Liver (tissue), 9 donors: Measurements from ENCODE around the gene SYPL1. TPM values are rescaled to one million over a fixed set of nuclear protein-coding genes. Genes with fewer than 3 reads are reported as not detected.

Source experiments
- DNase-seq: peaks from one replicate; pipeline ENCODE4 v3.0.0-alpha.2; 2017; ENCODE audit warnings: low spot score
- H3K27ac ChIP-seq, 2 donors: one replicate each; pipeline ENCODE4 v1.7.0; 2013; ENCODE audit warnings: inconsistent platforms in 2 of 2, low read length in 2 of 2, control low read depth in 1 of 2, low read depth in 1 of 2, mild to moderate bottlenecking in 1 of 2
- H3K27me3 ChIP-seq, 4 donors: one replicate each; pipeline versions ENCODE4 v1.6.1 to v1.7.0; 2013; ENCODE audit warnings: low read length in 3 of 4, inconsistent platforms in 1 of 4, mild to moderate bottlenecking in 1 of 4, moderate library complexity in 1 of 4; ENCODE audit not compliant: control insufficient read depth in 4 of 4, insufficient read depth in 4 of 4
- H3K36me3 ChIP-seq, 4 donors: one replicate each; pipeline versions ENCODE4 v1.6.1 to v1.7.0; 2013; ENCODE audit warnings: low read length in 3 of 4, mild to moderate bottlenecking in 3 of 4, low read depth in 1 of 4, moderate library complexity in 1 of 4; ENCODE audit not compliant: control insufficient read depth in 4 of 4, insufficient read depth in 3 of 4
- H3K4me1 ChIP-seq, 4 donors: one replicate each; pipeline versions ENCODE4 v1.6.1 to v1.7.0; 2013; ENCODE audit warnings: low read length in 3 of 4, mild to moderate bottlenecking in 3 of 4, moderate library complexity in 1 of 4; ENCODE audit not compliant: control insufficient read depth in 4 of 4, insufficient read depth in 4 of 4
- H3K4me3 ChIP-seq, 3 donors: one replicate each; pipeline versions ENCODE4 v1.6.1 to v1.7.0; 2013; ENCODE audit warnings: low read length in 3 of 3, control low read depth in 1 of 3, low read depth in 1 of 3, mild to moderate bottlenecking in 1 of 3
- H3K9ac ChIP-seq, 2 donors: one replicate each; pipeline ENCODE4 v1.7.0; 2013; ENCODE audit warnings: low read length in 2 of 2, mild to moderate bottlenecking in 2 of 2, moderate library complexity in 2 of 2, control low read depth in 1 of 2, low read depth in 1 of 2
- H3K9me3 ChIP-seq, 4 donors: one replicate each; pipeline versions ENCODE4 v1.6.1 to v1.7.0; 2013; ENCODE audit warnings: low read length in 3 of 4; ENCODE audit not compliant: control insufficient read depth in 4 of 4
- EGR1 ChIP-seq, 2 donors: IDR thresholded peaks; 2 replicates each; pipeline ENCODE4 v1.6.1; 2016 to 2018; ENCODE audit warnings: antibody characterized with exemption in 2 of 2, low read depth in 2 of 2
- FOXA1 ChIP-seq: IDR thresholded peaks from 2 replicates; pipeline ENCODE4 v1.6.1; 2016; ENCODE audit warnings: antibody characterized with exemption
- FOXA2 ChIP-seq: IDR thresholded peaks from 2 replicates; pipeline ENCODE4 v1.6.1; 2016; ENCODE audit warnings: antibody characterized with exemption
- GABPA ChIP-seq, 2 donors: IDR thresholded peaks in 1 of 2; conservative IDR thresholded peaks in 1 of 2; 2 replicates each; pipeline ENCODE4 v1.6.1; 2016; ENCODE audit warnings: antibody characterized with exemption in 2 of 2, mild to moderate bottlenecking in 1 of 2, moderate library complexity in 1 of 2
- HNF4A ChIP-seq, 2 donors: conservative IDR thresholded peaks; 2 replicates each; pipeline ENCODE4 v1.6.1; 2016; ENCODE audit warnings: antibody characterized with exemption in 2 of 2, mild to moderate bottlenecking in 2 of 2
- HNF4G ChIP-seq: IDR thresholded peaks from 2 replicates; pipeline ENCODE4 v1.6.1; 2016; ENCODE audit warnings: antibody characterized with exemption
- JUND ChIP-seq, 2 donors: IDR thresholded peaks; 2 replicates each; pipeline ENCODE4 v1.6.1; 2016; ENCODE audit warnings: antibody characterized with exemption in 2 of 2
- MAX ChIP-seq: IDR thresholded peaks from 2 replicates; pipeline ENCODE4 v1.6.1; 2016; ENCODE audit warnings: antibody characterized with exemption
- NR2F2 ChIP-seq: IDR thresholded peaks from 2 replicates; pipeline ENCODE4 v1.6.1; 2016; ENCODE audit warnings: antibody characterized with exemption
- RAD21 ChIP-seq, 2 donors: IDR thresholded peaks; 2 replicates each; pipeline ENCODE4 v1.6.1; 2016; ENCODE audit warnings: antibody characterized with exemption in 2 of 2, mild to moderate bottlenecking in 2 of 2
- REST ChIP-seq: IDR thresholded peaks from 2 replicates; pipeline ENCODE4 v1.6.1; 2016; ENCODE audit warnings: antibody characterized with exemption, mild to moderate bottlenecking
- RXRA ChIP-seq, 2 donors: IDR thresholded peaks; 2 replicates each; pipeline ENCODE4 v1.6.1; 2017 to 2018; ENCODE audit warnings: antibody characterized with exemption in 2 of 2, mild to moderate bottlenecking in 1 of 2
- SP1 ChIP-seq: IDR thresholded peaks from 2 replicates; pipeline ENCODE4 v1.6.1; 2018; ENCODE audit warnings: antibody characterized with exemption, mild to moderate bottlenecking
- TAF1 ChIP-seq: conservative IDR thresholded peaks from 2 replicates; pipeline ENCODE4 v1.6.1; 2016; ENCODE audit warnings: antibody characterized with exemption, mild to moderate bottlenecking
- YY1 ChIP-seq: IDR thresholded peaks from 2 replicates; pipeline ENCODE4 v1.6.1; 2016; ENCODE audit warnings: antibody characterized with exemption, mild to moderate bottlenecking
- WGBS: extraction: QIAGEN DNeasy Blood & Tissue Kit; methylation state at CpG from one replicate; pipeline ENCODE4 v1.1.7; 2013; 5-methylcytosine and 5-hydroxymethylcytosine counted together
- polyA plus RNA-seq, 2 donors: library from polyadenylated mRNA; stranded (reverse) in 1 of 2; unstranded in 1 of 2; fragments of 200-250 nt in 1 of 2; fragments of >200 nt in 1 of 2; fragmentation: Nextera tagmentation in 1 of 2; extraction: Ambion mirVana in 1 of 2; gene quantifications; one replicate each; pipeline versions ENCODE4 v1.2.1 to v1.2.3, GENCODE V29; 2013 to 2015
- total RNA-seq, 2 donors: library from RNA; depleted of rRNA; stranded (reverse); fragments of >200 nt; gene quantifications; one replicate each; pipeline ENCODE4 v1.2.3, GENCODE V29; 2014
- TF ChIP-seq, protein P1 (sequence below): IDR thresholded peaks from 2 replicates; pipeline ENCODE4 v1.6.1; 2016; ENCODE audit warnings: antibody characterized with exemption
- TF ChIP-seq, protein P2 (sequence below): IDR thresholded peaks from 2 replicates; pipeline ENCODE4 v1.6.1; 2016; ENCODE audit warnings: antibody characterized with exemption
- TF ChIP-seq, protein P3 (sequence below): fragments of 150-350 bp; IDR thresholded peaks from 2 replicates; pipeline ENCODE4 v1.5.1; 2017; ENCODE audit warnings: improper control_type of control experiment, low read depth, low read length; ENCODE audit not compliant: missing input control
- donor health status: healthy.
- donor health status: healthy.
- donor health status: healthy.
- donor health status: healthy.
- donor health status: healthy.

Gene SYPL1
- total and polyA plus RNA-seq, 4 donors = 25.5 to 41.2 (median 28.8) TPM

- TF ChIP-seq NR2F2 (no peak), YY1 (no peak), SP1 (no peak), MAX (no peak), REST (no peak), JUND (IDR thresholded peaks at IDR 0.05) (no peak), RXRA (IDR thresholded peaks at IDR 0.05) (no peak), RAD21 (IDR thresholded peaks at IDR 0.05) (no peak), EGR1 (IDR thresholded peaks at IDR 0.05; ENCODE audit: low read depth in 2 of 2) (no peak), GABPA (IDR thresholded peaks at IDR 0.05 in 1 of 2, conservative IDR thresholded peaks at IDR 0.05 in 1 of 2) (no peak), TAF1 (no peak), FOXA1 (no peak), HNF4G (no peak), FOXA2 (no peak), HNF4A (conservative IDR thresholded peaks at IDR 0.05) (no peak)
- TF ChIP-seq, protein P1, sequence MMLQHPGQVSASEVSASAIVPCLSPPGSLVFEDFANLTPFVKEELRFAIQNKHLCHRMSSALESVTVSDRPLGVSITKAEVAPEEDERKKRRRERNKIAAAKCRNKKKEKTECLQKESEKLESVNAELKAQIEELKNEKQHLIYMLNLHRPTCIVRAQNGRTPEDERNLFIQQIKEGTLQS = no peak
- TF ChIP-seq, protein P2, sequence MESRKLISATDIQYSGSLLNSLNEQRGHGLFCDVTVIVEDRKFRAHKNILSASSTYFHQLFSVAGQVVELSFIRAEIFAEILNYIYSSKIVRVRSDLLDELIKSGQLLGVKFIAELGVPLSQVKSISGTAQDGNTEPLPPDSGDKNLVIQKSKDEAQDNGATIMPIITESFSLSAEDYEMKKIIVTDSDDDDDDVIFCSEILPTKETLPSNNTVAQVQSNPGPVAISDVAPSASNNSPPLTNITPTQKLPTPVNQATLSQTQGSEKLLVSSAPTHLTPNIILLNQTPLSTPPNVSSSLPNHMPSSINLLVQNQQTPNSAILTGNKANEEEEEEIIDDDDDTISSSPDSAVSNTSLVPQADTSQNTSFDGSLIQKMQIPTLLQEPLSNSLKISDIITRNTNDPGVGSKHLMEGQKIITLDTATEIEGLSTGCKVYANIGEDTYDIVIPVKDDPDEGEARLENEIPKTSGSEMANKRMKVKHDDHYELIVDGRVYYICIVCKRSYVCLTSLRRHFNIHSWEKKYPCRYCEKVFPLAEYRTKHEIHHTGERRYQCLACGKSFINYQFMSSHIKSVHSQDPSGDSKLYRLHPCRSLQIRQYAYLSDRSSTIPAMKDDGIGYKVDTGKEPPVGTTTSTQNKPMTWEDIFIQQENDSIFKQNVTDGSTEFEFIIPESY = no peak
- TF ChIP-seq, protein P3, sequence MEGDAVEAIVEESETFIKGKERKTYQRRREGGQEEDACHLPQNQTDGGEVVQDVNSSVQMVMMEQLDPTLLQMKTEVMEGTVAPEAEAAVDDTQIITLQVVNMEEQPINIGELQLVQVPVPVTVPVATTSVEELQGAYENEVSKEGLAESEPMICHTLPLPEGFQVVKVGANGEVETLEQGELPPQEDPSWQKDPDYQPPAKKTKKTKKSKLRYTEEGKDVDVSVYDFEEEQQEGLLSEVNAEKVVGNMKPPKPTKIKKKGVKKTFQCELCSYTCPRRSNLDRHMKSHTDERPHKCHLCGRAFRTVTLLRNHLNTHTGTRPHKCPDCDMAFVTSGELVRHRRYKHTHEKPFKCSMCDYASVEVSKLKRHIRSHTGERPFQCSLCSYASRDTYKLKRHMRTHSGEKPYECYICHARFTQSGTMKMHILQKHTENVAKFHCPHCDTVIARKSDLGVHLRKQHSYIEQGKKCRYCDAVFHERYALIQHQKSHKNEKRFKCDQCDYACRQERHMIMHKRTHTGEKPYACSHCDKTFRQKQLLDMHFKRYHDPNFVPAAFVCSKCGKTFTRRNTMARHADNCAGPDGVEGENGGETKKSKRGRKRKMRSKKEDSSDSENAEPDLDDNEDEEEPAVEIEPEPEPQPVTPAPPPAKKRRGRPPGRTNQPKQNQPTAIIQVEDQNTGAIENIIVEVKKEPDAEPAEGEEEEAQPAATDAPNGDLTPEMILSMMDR = no peak
Observed at GRCh38 chr7:106048706-106049020, 63.4 kb downstream of the SYPL1 start.

More at GRCh38 chr7:106048706-106049020, 63.4 kb downstream of the SYPL1 start:
- Histone ChIP-seq H3K27me3 (no peaks in the 10 kb centered on the region), H3K4me1 (peaks cover 0 to 5% (median 1%) of the 10 kb centered on the region in 4 donors), H3K9ac (no peak overlapping the region), H3K9me3 (no peaks in the 10 kb centered on the region), H3K36me3 (no peaks in the 10 kb centered on the region), H3K4me3 (no peak overlapping the region), H3K27ac (no peak overlapping the region)
- no peak for DNase-seq
- WGBS = 96% methylated on average over 2 of the region's 2 CpGs
